Nephron progenitor cell (in vitro differentiated cells): ENCODE data around the gene TBX1.

Experiments used
- DNase-seq: peaks from one replicate; pipeline ENCODE4 v3.0.0; 2021
- H3K27ac Mint-ChIP-seq: 2 replicates; pipeline ENCODE4 v1.8.0; 2021; ENCODE audit warnings: mild to moderate bottlenecking, moderate library complexity, mixed read lengths
- H3K27me3 Mint-ChIP-seq: 2 replicates; pipeline ENCODE4 v1.8.0; 2021; ENCODE audit warnings: mild to moderate bottlenecking, low read depth, mixed read lengths; ENCODE audit not compliant: poor library complexity
- H3K36me3 Mint-ChIP-seq: 2 replicates; pipeline ENCODE4 v1.8.0; 2021; ENCODE audit warnings: low read depth, mixed read lengths
- H3K4me1 Mint-ChIP-seq: 2 replicates; pipeline ENCODE4 v1.8.0; 2021; ENCODE audit warnings: mixed read lengths
- H3K4me3 Mint-ChIP-seq: 2 replicates; pipeline ENCODE4 v1.8.0; 2021; ENCODE audit warnings: mild to moderate bottlenecking, moderate library complexity, mixed read lengths
- H3K9me3 Mint-ChIP-seq: 2 replicates; pipeline ENCODE4 v1.8.0; 2021; ENCODE audit warnings: mild to moderate bottlenecking, moderate library complexity, mixed read lengths
- TF ChIP-seq, protein P1 (sequence below): fragments of 200-600 bp; sonication (generic); IDR thresholded peaks from 2 replicates; pipeline ENCODE4 v1.5.0; 2021; ENCODE audit warnings: antibody characterized with exemption

TBX1 gene

DNA sequence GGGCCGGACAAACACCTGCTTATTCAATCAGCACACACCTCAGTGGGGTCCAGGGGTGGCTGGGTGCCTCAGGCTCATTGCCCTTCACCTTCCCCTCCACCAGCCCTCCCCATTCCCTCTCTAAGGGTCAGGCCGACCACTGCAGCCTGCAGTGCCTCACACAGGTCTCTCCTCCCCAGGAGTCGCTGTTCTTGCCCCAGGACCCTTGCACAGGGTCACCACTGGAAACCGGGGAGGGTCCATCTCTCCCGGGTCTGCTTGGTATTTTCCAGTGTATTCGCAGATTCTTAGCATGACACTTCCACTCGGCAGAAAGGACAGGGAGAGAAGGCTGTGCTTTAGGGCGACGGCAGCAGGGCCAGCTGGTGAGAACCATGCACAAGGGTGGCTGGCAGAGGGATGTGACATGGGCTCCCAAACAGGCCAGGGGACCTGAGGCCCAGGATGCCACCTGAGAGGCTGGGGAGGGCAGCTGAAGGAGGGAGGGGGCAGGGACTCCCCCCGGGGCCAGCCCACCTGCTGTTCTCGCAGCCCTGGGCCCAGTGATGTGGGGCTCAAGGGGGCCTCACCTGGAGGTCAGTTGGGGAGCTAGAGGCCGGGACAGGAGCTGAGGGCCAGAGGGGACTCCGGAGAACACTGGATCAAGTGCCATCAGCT lies 16.1 kb upstream of the TBX1 start:
- Mint-ChIP-seq H3K36me3 (no peaks in the 10 kb centered on the region), H3K9me3 (no peaks in the 10 kb centered on the region), H3K27ac (no peak overlapping the region)

DNA sequence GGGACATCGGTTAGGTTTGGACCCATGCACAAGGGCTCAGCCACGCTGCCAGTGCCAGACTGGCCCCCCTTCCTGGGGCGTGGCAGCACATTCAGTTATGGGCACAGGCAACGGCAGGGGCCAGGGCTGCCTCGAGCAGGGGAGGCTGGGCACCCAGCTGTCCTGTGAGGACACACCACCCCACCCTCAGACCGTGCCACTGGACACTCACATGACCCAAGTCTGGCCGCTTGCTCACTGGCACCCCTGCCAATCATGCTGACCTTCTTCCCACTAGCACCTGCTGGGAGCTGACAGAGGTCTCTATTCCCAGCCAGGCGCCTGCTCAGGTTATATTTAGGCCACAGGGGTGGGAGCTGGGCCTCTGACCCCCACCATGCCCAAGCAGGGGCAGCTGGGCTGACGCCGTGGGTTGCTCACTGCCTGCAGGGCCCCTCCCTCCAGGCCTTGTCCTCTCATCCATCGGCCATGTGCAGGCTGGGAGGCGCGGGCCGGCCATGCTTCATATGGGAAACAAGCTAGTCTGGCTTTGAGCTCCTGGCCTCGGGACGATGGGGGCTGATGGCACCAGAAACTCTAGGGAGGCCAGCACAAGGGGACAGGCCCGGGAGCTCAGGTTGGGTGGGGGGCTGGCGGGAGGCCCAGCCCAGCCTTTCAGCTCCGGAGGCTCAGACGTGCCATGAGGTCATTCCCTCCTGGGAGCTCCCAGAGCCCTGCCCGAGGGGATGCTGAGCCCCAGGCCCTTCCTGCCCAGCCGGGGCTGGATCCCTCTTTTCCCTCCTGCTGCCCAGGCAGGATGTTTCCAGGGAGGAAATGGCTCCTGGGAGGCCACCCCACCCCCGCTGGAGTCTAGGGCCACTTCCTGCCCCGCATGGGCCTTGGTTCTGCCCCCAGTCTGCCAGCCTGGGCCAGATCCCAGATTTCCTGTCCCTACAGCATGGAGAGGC lies 15.2 kb upstream of the TBX1 start:
- no peak for DNase-seq
- no peaks in the 10 kb centered on the region for H3K36me3 Mint-ChIP-seq
- no peak overlapping the region for H3K27ac Mint-ChIP-seq
- peaks cover 23% of the 10 kb centered on the region for H3K4me1 Mint-ChIP-seq
- H3K4me3 Mint-ChIP-seq, result no peak overlapping the region
- TF ChIP-seq, protein P1, sequence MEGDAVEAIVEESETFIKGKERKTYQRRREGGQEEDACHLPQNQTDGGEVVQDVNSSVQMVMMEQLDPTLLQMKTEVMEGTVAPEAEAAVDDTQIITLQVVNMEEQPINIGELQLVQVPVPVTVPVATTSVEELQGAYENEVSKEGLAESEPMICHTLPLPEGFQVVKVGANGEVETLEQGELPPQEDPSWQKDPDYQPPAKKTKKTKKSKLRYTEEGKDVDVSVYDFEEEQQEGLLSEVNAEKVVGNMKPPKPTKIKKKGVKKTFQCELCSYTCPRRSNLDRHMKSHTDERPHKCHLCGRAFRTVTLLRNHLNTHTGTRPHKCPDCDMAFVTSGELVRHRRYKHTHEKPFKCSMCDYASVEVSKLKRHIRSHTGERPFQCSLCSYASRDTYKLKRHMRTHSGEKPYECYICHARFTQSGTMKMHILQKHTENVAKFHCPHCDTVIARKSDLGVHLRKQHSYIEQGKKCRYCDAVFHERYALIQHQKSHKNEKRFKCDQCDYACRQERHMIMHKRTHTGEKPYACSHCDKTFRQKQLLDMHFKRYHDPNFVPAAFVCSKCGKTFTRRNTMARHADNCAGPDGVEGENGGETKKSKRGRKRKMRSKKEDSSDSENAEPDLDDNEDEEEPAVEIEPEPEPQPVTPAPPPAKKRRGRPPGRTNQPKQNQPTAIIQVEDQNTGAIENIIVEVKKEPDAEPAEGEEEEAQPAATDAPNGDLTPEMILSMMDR, result no peak
- H3K27me3 Mint-ChIP-seq, result peaks cover 42% of the 10 kb centered on the region
- no peaks in the 10 kb centered on the region for H3K9me3 Mint-ChIP-seq

More for the DNA sequence above, 16.1 kb upstream of the TBX1 start:
- Mint-ChIP-seq H3K4me3 (no peak overlapping the region), H3K27me3 (peaks cover 42% of the 10 kb centered on the region), H3K4me1 (peaks cover 29% of the 10 kb centered on the region)
- TF ChIP-seq, protein P1, result no peak
- no peak for DNase-seq

DNA sequence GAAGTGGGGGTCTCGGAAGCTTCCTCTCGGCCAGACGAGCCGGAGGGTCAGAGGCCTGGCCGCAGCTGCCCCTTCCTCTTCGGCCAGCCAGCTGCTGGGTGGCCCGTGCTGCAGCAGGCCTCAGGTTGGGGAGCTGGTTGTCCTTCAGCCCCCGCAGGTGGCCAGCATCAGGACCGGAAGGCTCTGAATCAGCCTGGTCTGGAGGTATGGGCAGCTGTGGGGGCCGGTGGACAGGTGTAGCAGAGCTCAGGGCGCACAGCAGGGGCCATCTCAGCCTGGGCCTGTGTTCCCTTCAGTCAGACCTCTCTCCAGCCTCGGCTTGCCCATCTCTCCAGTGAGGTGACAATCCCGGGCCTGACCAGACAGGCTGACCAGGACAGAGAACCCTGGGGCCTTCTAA lies 13.9 kb upstream of the TBX1 start:
- no peak for DNase-seq
- Mint-ChIP-seq H3K4me1 (peaks cover 30% of the 10 kb centered on the region), H3K36me3 (no peaks in the 10 kb centered on the region), H3K27me3 (peaks cover 44% of the 10 kb centered on the region), H3K9me3 (no peaks in the 10 kb centered on the region), H3K27ac (no peak overlapping the region), H3K4me3 (no peak overlapping the region)
- TF ChIP-seq, protein P1, result no peak

- Mint-ChIP-seq H3K9me3 (no peaks in the 10 kb centered on the region), H3K27me3 (peaks cover 50% of the 10 kb centered on the region), H3K36me3 (no peaks in the 10 kb centered on the region), H3K4me3 (no peak overlapping the region), H3K27ac (no peak overlapping the region), H3K4me1 (peaks cover 32% of the 10 kb centered on the region)
- peak; percentile 44 for DNase-seq
- TF ChIP-seq, protein P1, result no peak
Observed at GRCh38 chr22:19747551-19747950, 13.0 kb upstream of the TBX1 start.

- H3K4me3 Mint-ChIP-seq, result no peak overlapping the region
- TF ChIP-seq, protein P1, result no peak
- peaks cover 37% of the 10 kb centered on the region for H3K4me1 Mint-ChIP-seq
- H3K27me3 Mint-ChIP-seq, result peaks cover 51% of the 10 kb centered on the region
- H3K27ac Mint-ChIP-seq, result no peak overlapping the region
- H3K36me3 Mint-ChIP-seq, result no peaks in the 10 kb centered on the region
- H3K9me3 Mint-ChIP-seq, result no peaks in the 10 kb centered on the region
- DNase-seq, result no peak
Observed at GRCh38 chr22:19748139-19748538, 12.4 kb upstream of the TBX1 start.
